GM18517 (cell line): ENCODE results near the gene NUDCD3.
"Not testable (repeated sequence)": the region's sequence is repeated elsewhere in the genome, so short reads cannot be mapped to it uniquely, and the experiment has no call there.

Experiments
- ATAC-seq: cut with Tn5 transposase; IDR thresholded peaks from one replicate; pipeline ENCODE4 v1.9.1; 2021; ENCODE audit warnings: mild to moderate bottlenecking, moderate library complexity; ENCODE audit not compliant: unreplicated experiment

The NUDCD3 gene

DNA sequence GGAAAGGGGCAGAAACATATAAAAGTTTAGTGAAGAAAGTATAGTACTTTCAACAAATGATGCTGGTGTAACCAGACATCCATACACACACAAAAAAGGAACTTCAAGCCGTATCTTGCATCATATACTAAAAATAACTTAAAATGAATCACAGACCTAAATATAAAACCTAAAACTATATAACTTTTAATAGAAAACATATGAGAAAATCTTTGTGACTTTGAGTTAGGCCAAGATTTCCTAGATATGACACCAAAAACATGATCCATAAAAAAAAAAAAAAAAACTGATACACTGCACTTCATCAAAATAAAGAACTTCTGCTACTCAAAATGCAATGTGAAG, 40.9 kb downstream of the NUDCD3 start:
- no peak for ATAC-seq

GRCh38 chr7:44448922-44449583, 41.4 kb downstream of the NUDCD3 start:
- no peak for ATAC-seq

DNA sequence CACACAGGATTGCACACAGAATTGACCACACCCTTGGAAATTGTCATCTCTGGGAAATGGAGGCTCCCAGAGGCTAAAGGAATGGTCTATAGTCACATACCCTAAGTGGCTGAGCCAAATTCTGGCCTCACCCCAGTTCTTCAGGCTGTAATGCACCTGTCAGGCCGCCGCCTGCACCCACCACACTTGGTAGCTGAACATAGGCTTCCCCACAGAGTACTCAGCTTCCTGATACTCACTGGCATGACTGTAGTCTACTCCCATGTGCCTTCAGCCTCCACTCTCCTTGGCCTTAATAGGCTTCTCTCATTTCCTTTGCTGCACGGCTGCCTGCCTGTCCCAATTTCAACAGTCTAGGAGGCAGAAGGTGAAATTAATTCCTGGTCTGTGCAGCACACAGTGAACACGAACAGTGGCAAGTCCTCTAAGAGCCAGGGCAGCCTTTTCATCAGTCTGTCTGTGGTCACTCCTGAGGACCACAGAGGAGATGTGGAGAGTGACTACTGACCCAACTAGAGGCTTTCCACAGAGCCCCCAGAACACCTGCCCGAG, 42.5 kb downstream of the NUDCD3 start:
- ATAC-seq: no peak

GRCh38 chr7:44445986-44446671, 44.3 kb downstream of the NUDCD3 start:
- ATAC-seq: no peak

DNA sequence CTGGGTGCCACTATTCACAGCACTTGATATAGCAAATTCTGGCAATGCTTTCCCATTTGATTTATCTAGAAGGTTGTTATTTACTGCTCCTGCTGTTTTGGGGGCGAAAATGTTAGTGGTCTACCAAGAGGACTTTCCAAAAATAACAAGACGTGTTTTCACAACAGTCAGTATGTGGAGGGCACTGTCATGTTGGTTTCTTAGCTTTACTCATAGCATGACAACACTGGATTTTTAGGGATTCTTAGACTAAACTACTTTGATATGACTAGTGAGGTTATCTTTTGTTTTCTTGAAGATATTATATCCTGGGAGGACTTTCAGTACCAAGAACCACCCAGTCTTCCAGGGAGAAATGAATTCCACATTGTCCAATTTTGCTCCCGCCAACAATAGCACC, 49.4 kb downstream of the NUDCD3 start:
- no peak for ATAC-seq

DNA sequence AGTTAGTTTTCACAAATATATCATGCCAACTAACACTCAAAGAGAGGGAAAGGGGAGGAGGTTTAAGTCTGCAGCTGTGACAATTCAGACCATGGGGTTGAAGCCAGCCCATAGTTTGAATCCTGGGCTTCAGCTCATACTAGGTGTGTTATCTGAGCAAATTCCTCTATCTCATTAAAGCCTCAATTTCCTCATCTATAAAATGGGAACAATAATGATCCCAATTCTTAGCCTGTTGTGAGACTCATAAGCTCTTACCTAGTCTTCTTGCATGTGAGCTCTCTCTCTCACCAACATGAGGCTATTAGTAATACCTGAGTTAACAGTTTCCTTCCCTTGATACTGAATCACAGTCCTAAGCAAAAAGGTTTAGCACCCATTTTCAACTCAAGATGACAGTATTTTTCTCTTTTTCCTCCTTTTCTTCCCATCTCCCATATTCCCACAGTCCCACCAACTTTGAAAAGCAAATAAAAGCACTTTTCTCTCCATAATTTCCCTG, 49.8 kb downstream of the NUDCD3 start:
- no peak for ATAC-seq

DNA sequence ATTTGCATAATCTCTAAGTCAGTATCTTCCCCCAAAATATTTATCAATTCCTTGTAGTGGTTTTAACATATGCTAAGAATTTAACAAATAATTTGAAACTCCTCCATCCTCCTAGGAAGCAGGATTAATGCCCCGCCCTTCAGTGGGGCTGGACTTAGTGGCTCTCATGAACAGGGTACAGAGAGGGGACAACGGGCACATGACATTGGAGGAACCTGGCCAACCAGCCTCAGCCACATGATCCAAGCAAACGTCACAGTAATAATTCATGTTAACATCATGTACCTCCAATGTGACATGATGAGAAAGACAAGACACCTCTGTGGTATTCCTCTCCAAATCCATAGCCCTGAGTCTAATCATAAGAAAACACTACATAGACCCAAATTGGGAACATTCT, 50.5 kb downstream of the NUDCD3 start:
- ATAC-seq: no peak

- ATAC-seq: no peak
These were observed 51.6 kb downstream of the NUDCD3 start for GRCh38 chr7:44438816-44439215.

DNA sequence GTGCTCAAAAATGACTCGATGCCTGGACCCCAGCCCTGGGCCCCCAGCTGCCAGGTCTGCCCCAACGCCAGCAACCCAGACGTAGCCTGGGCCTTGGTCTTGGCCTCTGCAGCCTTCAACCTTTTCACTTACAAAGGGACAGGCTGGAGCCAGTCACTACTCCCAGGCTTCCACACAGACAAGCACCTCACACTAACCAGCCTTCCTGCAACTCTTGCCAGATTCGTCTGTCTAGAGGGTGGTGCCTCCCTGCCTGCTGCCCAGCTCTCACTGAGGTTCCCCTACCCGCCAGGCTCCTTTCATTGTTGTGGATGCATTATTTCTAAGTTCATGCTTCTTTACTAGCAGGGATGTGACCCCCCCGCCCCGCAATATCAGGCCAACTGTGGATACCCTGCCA, 56.3 kb downstream of the NUDCD3 start:
- ATAC-seq: no peak

- no peak for ATAC-seq
These were observed 57.0 kb downstream of the NUDCD3 start for GRCh38 chr7:44433255-44434022.

GRCh38 chr7:44432381-44432977, 58.0 kb downstream of the NUDCD3 start:
- no peak for ATAC-seq

GRCh38 chr7:44431091-44431608, 59.3 kb downstream of the NUDCD3 start:
- peak; percentile 58 for ATAC-seq

DNA sequence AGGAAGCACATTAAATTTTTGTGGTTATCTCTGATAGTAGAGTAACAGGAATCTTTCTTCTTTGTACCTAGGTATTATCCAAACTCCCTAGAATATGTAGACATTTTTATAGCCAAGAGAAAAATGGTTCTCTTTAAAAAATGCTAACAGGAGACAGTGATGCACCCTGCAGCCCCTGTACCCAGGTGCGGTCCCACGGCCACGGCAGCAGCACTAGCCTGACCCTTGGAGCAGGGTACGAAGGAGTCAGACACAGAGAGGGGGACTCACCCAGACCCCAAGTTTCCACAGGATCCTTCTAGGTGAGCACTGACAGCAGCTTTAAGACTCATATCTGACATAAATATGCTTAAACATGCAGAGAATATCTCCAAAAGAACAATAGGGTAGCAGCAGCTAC, 60.4 kb downstream of the NUDCD3 start:
- ATAC-seq: no peak

DNA sequence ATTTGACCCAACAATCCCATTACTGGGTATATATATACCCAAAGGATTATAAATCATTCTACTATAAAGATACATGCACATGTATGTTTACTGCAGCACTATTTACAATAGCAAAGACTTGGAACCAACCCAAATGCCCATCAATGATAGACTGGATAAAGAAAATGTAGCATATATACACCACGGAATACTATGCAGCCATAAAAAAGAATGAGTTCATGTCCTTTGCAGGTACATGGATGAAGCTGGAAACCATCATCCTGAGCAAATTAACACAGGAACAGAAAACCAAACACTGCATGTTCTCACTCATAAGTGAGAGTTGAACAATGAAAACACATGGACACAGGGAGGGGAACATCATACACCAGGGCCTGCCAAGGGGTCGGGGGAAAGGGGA, 65.7 kb downstream of the NUDCD3 start:
- ATAC-seq: not testable (repeated sequence)

GRCh38 chr7:44416941-44417340, 73.5 kb downstream of the NUDCD3 start:
- ATAC-seq: no peak

- no peak for ATAC-seq
These were observed 74.9 kb downstream of the NUDCD3 start for GRCh38 chr7:44415510-44415909.

- ATAC-seq: no peak
These were observed 75.4 kb downstream of the NUDCD3 start for GRCh38 chr7:44415047-44415446.

DNA sequence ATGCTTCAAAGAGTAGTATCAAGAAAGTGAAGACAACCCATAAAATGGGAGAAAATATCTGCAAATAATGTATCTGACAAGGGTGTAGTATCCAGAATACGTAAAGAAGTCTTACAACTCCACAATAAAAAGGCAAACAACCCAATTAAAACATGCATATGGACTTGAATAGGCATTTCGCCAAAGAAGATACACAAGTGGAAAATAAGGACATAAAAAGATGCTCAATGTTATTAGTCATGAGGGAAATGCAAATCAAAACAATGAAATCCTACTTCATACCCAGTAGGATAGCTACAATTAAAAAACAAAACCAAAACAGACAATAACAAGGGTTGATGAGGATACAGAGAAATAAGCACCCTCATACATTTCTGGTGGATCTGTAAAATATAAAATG, 79.2 kb downstream of the NUDCD3 start:
- no peak for ATAC-seq

DNA sequence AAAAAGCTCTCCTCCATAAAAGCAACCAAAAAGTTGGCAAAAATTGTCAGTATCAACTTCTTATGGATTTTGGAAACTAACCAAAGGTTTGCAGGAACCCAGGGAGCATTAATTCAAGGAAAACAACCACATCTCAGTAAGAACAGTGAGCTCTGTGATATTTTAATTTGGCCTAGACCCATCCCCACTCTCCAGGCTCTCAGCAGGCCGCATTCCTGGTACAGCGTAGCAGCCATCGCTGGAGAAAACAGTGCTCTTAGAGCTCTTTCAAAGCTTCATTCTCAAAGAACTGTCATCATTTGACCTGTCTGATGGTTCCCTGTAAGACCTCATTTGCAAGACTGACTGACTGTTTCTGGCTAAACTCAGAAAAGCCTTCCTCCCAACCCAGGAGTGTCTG, 81.9 kb downstream of the NUDCD3 start:
- ATAC-seq: no peak

- no peak for ATAC-seq
These were observed 86.7 kb downstream of the NUDCD3 start for GRCh38 chr7:44403775-44404174.

- ATAC-seq: no peak
These were observed 87.2 kb downstream of the NUDCD3 start for GRCh38 chr7:44403176-44403759.
